Ishikawa (cell line): Measurements from ENCODE around the gene PANX2.

Source experiments
- CREB1 ChIP-seq: IDR thresholded peaks from 2 replicates; pipeline ENCODE4 v1.6.1; 2012; ENCODE audit warnings: low read depth
- EGR1 ChIP-seq: IDR thresholded peaks from 2 replicates; pipeline ENCODE4 v1.6.1; 2012
- FOXM1 ChIP-seq: IDR thresholded peaks from 2 replicates; pipeline ENCODE4 v1.6.1; 2012; ENCODE audit warnings: low read depth, borderline replicate concordance
- MAX ChIP-seq: IDR thresholded peaks from 2 replicates; pipeline ENCODE4 v1.6.1; 2012
- NFIC ChIP-seq: IDR thresholded peaks from 2 replicates; pipeline ENCODE4 v1.6.1; 2012
- RAD21 ChIP-seq: IDR thresholded peaks from 2 replicates; pipeline ENCODE4 v1.6.1; 2012; ENCODE audit warnings: low read depth
- REST ChIP-seq: IDR thresholded peaks from 2 replicates; pipeline ENCODE4 v1.6.1; 2012; ENCODE audit warnings: low read depth, mild to moderate bottlenecking
- TAF1 ChIP-seq: IDR thresholded peaks from 2 replicates; pipeline ENCODE4 v1.6.1; 2012; ENCODE audit warnings: low read depth, mild to moderate bottlenecking
- TCF12 ChIP-seq: IDR thresholded peaks from 2 replicates; pipeline ENCODE4 v1.6.1; 2012; ENCODE audit warnings: low read depth
- TEAD4 ChIP-seq: IDR thresholded peaks from 2 replicates; pipeline ENCODE4 v1.6.1; 2012
- USF1 ChIP-seq: IDR thresholded peaks from 2 replicates; pipeline ENCODE4 v1.6.1; 2012
- YY1 ChIP-seq: IDR thresholded peaks from 2 replicates; pipeline ENCODE4 v1.6.1; 2012; ENCODE audit warnings: low read depth
- ZBTB7A ChIP-seq: IDR thresholded peaks from 2 replicates; pipeline ENCODE4 v1.6.1; 2012; ENCODE audit warnings: low read depth

PANX2 gene

GRCh38 chr22:50146439-50147238 is 23.9 kb upstream of the PANX2 start:
- TF ChIP-seq CREB1: no peak
- TF ChIP-seq MAX: no peak

GRCh38 chr22:50148166-50148500 is 22.4 kb upstream of the PANX2 start:
- TF ChIP-seq CREB1 (no peak), RAD21 (no peak), TAF1 (no peak), NFIC (no peak), FOXM1 (no peak), REST (no peak), USF1 (no peak)

- TF ChIP-seq TEAD4 (no peak), RAD21 (peak; percentile 94), NFIC (0 out of 2 replicates have a peak, but pooled peaks have one; percentile 20), YY1 (no peak), MAX (peak; percentile 57), TAF1 (no peak), EGR1 (no peak), USF1 (no peak), FOXM1 (no peak)
Measured at GRCh38 chr22:50148991-50149721, 21.4 kb upstream of the PANX2 start.

- TF ChIP-seq ZBTB7A (no peak), USF1 (no peak), CREB1 (no peak), TAF1 (no peak), EGR1 (no peak), TCF12 (no peak), YY1 (no peak), REST (no peak), NFIC (no peak), FOXM1 (no peak), MAX (no peak)
Measured at GRCh38 chr22:50150161-50151129, 20.1 kb upstream of the PANX2 start.
